Measurements from ENCODE around the gene TWIST2.

Gene TWIST2

DNA sequence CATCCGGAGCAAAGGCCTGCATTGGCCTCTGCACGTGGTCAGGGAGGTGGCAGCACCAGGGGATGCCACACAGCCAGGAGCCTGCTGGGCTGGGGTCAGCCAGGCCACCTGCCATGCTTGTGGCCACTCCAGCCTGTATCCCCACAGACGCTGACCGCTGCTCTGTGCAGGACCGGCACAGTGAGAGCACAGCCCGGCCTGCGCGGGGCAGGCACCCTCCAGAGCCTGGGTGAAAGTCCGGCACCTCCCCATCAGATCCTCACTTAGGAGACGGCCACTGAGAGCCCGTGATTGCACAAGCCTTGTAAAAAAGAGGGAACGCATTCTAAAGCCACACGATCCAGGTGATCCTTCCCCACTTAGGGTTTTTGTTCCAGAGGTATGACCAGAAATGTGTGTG, 42.2 kb downstream of the TWIST2 start:
- H3K9me3 ChIP-seq (ENCODE audit: control insufficient read depth, low read length) = no peaks in the 10 kb centered on the region
- H3K4me3 ChIP-seq (ENCODE audit: insufficient read depth, low read depth, low read length) = no peak overlapping the region
- H3K27ac ChIP-seq (ENCODE audit: insufficient read depth, low read depth, low read length, poor library complexity, severe bottlenecking) = no peak overlapping the region
- H3K36me3 ChIP-seq (ENCODE audit: control insufficient read depth, insufficient read depth, low read length) = no peaks in the 10 kb centered on the region
- no peaks in the 10 kb centered on the region for H3K27me3 ChIP-seq (ENCODE audit: control insufficient read depth, insufficient read depth, low read length, poor library complexity, severe bottlenecking)
- peaks cover 5% of the 10 kb centered on the region for H3K4me1 ChIP-seq (ENCODE audit: control insufficient read depth, insufficient read depth, low read length)
- WGBS, 2 experiments = 92 to 94% methylated on average over 13 of the region's 13 CpGs

DNA sequence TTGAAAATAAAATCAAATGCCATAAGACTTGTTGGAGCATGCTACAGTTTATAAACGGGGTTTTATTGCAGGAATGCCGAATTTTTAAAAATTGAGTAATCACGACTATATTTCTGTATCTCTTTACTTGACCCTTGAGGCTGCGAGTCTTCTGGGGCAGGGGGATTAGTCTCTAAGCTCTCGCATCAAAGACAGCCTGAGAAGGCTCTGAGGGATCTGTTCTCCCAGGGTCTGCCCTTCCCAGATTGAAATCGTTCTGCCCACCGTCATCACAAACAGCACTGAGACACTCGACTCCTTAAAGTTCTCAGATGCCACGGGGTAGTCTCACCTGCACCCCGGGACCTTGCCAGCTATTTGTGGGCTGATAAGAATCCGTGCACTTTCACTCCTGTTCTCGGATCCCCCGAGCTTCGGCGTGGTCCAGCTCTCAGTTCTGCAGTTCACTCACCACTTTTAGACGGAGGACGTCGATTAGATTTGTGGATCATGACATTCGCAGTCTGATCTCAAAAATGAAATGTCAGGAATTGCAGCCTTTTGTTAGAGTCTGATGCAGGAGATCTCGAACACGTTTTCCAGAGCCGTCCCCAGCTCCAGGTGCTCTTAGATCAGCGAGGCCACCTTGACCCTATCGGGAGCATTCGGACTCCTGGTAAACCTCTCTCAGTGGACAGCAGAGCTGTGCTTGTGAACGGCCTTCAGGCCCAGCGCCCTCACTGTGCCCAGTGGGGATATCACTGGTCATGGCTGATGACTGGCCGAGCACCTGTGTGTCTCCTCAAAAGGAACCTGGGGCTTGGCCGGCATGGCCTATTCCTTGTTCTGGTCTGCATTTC, 43.0 kb downstream of the TWIST2 start:
- no peak overlapping the region for H3K4me3 ChIP-seq (ENCODE audit: insufficient read depth, low read depth, low read length)
- WGBS, 2 experiments = 94% methylated on average over 29 of the region's 29 CpGs
- H3K36me3 ChIP-seq (ENCODE audit: control insufficient read depth, insufficient read depth, low read length) = no peaks in the 10 kb centered on the region
- H3K27me3 ChIP-seq (ENCODE audit: control insufficient read depth, insufficient read depth, low read length, poor library complexity, severe bottlenecking) = no peaks in the 10 kb centered on the region
- no peak overlapping the region for H3K27ac ChIP-seq (ENCODE audit: insufficient read depth, low read depth, low read length, poor library complexity, severe bottlenecking)
- no peaks in the 10 kb centered on the region for H3K9me3 ChIP-seq (ENCODE audit: control insufficient read depth, low read length)
- H3K4me1 ChIP-seq (ENCODE audit: control insufficient read depth, insufficient read depth, low read length) = peaks cover 12% of the 10 kb centered on the region

DNA sequence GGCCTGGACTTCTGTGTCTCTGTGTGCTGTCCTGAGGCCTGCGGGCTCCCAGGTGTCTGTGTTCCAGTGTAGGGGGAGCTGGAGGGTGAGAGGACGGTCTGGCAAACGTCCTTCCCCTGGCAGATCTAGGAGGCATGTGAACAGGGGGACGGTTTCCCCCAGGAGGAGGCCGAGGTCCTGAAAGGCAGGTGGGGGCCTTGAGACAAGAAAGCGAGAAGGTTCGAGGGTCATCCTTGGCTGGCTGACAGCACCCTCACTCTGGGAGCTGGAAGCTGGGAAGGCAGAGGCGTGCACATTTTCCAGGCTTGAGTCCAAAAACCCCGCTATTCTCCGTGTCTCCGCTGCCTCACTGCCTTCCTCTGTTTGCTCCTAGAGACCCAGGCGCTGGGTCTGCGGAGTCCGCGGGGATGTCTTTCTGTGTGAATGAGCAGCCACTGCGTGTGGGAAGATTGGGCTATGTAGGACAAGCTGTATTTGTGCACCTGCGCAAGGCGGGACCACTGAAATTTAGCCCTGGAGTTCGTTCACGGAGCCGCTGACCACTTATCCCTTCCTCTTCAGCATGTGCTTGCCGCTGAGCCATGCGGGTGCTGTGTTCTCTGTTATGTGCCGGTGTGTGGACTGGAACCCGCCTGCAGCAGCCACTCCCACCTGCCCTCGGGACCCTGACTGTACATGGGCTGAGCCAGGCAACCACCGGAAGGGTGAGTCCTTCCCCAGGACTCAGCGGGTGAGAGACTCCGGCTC, 43.7 kb downstream of the TWIST2 start:
- Histone ChIP-seq H3K4me3 (ENCODE audit: insufficient read depth, low read depth, low read length) (no peak overlapping the region), H3K27me3 (ENCODE audit: control insufficient read depth, insufficient read depth, low read length, poor library complexity, severe bottlenecking) (no peaks in the 10 kb centered on the region), H3K27ac (ENCODE audit: insufficient read depth, low read depth, low read length, poor library complexity, severe bottlenecking) (no peak overlapping the region), H3K9me3 (ENCODE audit: control insufficient read depth, low read length) (no peaks in the 10 kb centered on the region), H3K4me1 (ENCODE audit: control insufficient read depth, insufficient read depth, low read length) (peaks cover 16% of the 10 kb centered on the region), H3K36me3 (ENCODE audit: control insufficient read depth, insufficient read depth, low read length) (no peaks in the 10 kb centered on the region)
- 94% methylated on average over 29 of the region's 29 CpGs for WGBS, 2 experiments

DNA sequence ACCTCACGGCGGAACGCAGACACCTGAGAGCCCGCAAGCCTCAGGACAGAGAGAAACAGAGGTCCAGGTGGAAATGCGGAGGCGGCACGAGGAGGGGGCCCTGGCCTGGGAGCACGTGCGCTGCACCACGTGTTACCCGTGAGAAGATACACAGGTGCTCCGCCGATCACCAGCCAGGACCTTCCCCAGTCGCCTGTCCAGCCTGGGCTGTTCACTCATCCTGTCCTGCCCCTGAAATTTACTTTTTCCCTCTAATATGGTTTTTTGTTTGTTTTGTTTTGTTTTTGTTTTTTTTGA, 44.3 kb downstream of the TWIST2 start:
- 94 to 95% methylated on average over 13 to 14 of the region's 14 CpGs for WGBS, 2 experiments

DNA sequence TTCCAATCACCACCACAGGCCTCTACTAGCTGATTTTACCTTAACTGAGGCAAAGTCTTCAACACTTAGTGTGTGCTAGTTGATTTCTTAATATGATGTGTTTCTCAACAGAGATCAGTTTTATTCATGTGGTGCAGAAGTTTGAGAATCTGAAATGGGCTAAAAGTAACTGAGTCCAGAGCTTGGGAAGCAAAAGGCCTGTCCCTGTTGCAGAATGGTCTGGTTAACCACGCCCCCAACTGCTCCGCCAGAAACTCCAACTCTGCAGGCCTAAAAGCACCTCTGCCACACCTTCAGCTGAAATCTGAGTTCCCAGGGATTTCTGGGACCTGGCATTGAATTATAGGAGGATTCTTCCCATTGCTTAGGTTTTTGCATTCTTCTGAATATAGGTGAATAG, 44.9 kb downstream of the TWIST2 start:
- WGBS, 2 experiments = 83 to 90% methylated on average over 2 of the region's 2 CpGs
- Histone ChIP-seq H3K36me3 (ENCODE audit: control insufficient read depth, insufficient read depth, low read length) (no peaks in the 10 kb centered on the region), H3K4me1 (ENCODE audit: control insufficient read depth, insufficient read depth, low read length) (peaks cover 16% of the 10 kb centered on the region), H3K9me3 (ENCODE audit: control insufficient read depth, low read length) (no peaks in the 10 kb centered on the region), H3K27me3 (ENCODE audit: control insufficient read depth, insufficient read depth, low read length, poor library complexity, severe bottlenecking) (no peaks in the 10 kb centered on the region), H3K27ac (ENCODE audit: insufficient read depth, low read depth, low read length, poor library complexity, severe bottlenecking) (no peak overlapping the region), H3K4me3 (ENCODE audit: insufficient read depth, low read depth, low read length) (no peak overlapping the region)

More for the DNA sequence above, 44.3 kb downstream of the TWIST2 start:
- H3K4me1 ChIP-seq (ENCODE audit: control insufficient read depth, insufficient read depth, low read length) = peaks cover 16% of the 10 kb centered on the region
- no peak overlapping the region for H3K4me3 ChIP-seq (ENCODE audit: insufficient read depth, low read depth, low read length)
- no peaks in the 10 kb centered on the region for H3K36me3 ChIP-seq (ENCODE audit: control insufficient read depth, insufficient read depth, low read length)
- H3K27me3 ChIP-seq (ENCODE audit: control insufficient read depth, insufficient read depth, low read length, poor library complexity, severe bottlenecking) = no peaks in the 10 kb centered on the region
- H3K27ac ChIP-seq (ENCODE audit: insufficient read depth, low read depth, low read length, poor library complexity, severe bottlenecking) = no peak overlapping the region
- no peaks in the 10 kb centered on the region for H3K9me3 ChIP-seq (ENCODE audit: control insufficient read depth, low read length)

DNA sequence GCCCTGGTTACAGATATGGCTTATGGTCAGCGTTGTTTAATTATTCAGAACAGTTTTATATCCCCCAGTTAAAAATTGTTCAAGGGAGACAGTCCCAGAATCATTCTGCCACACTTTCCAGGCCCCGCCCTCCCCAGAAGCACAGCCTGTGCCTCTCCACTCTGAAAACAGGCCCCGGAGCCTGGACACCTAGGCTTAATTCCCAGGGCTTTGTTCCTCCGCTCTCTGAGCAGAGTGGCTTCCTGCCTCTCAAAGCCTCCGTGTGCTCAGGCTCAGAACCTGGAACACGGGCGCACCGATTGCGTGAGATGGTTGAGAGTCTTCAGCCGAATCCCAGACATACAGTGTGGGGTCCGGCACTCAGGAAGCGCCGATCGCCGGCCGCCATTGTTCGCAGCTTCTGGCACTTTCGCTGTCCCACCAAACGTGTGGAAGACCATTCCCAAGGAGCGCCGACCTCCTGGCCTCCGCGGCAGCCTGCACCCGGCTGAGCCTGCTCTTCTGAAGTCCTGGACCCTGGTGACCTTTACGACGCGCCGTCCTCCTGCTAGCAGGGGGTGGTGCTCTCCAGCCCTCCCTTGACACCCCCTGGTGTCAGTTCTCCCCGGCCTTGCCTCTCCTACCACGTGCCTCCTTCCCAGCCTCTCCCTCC, 45.6 kb downstream of the TWIST2 start:
- H3K4me1 ChIP-seq (ENCODE audit: control insufficient read depth, insufficient read depth, low read length) = peaks cover 16% of the 10 kb centered on the region
- no peak overlapping the region for H3K27ac ChIP-seq (ENCODE audit: insufficient read depth, low read depth, low read length, poor library complexity, severe bottlenecking)
- 93 to 94% methylated on average over 30 of the region's 30 CpGs for WGBS, 2 experiments
- H3K27me3 ChIP-seq (ENCODE audit: control insufficient read depth, insufficient read depth, low read length, poor library complexity, severe bottlenecking) = no peaks in the 10 kb centered on the region
- H3K36me3 ChIP-seq (ENCODE audit: control insufficient read depth, insufficient read depth, low read length) = no peaks in the 10 kb centered on the region
- no peak overlapping the region for H3K4me3 ChIP-seq (ENCODE audit: insufficient read depth, low read depth, low read length)
- no peaks in the 10 kb centered on the region for H3K9me3 ChIP-seq (ENCODE audit: control insufficient read depth, low read length)

DNA sequence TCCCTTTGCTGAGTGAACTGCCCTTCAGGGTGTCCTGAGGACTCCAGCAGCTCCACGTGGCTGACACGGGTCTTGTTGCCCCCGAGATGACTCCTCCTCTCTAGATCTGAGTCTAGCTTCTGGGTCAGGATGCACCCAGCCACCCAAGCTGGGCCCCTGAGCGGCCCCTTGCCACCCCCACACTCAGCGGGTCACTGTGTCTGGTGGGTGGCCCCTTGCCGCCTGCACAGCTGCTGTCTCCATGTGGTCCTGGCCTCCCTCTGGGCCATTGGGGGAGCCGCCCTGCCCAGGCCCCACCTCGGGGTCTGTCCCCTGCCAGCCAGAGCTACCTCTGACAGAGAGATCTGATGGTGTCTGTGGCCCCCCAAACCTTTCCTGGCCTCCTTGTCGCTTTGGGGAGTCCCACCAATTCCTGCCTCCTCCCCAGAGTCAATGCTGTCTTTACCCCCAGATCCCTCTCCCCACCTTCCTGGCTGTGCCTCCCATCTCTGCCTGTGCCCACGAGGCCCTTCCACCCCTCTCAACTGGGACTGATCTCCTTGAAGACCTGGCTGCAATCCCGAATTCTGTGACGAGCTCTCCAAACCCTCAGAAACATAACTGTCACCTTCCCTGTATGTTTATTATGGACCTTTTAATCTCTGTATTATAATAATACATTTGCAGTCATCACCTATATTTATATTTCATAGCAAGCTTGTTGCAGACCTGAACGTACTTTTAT, 46.5 kb downstream of the TWIST2 start:
- Histone ChIP-seq H3K4me3 (ENCODE audit: insufficient read depth, low read depth, low read length) (no peak overlapping the region), H3K27me3 (ENCODE audit: control insufficient read depth, insufficient read depth, low read length, poor library complexity, severe bottlenecking) (no peaks in the 10 kb centered on the region), H3K9me3 (ENCODE audit: control insufficient read depth, low read length) (no peaks in the 10 kb centered on the region), H3K36me3 (ENCODE audit: control insufficient read depth, insufficient read depth, low read length) (no peaks in the 10 kb centered on the region), H3K4me1 (ENCODE audit: control insufficient read depth, insufficient read depth, low read length) (peaks cover 16% of the 10 kb centered on the region), H3K27ac (ENCODE audit: insufficient read depth, low read depth, low read length, poor library complexity, severe bottlenecking) (no peak overlapping the region)
- WGBS, 2 experiments = 93% methylated on average over 11 to 13 of the region's 13 CpGs

DNA sequence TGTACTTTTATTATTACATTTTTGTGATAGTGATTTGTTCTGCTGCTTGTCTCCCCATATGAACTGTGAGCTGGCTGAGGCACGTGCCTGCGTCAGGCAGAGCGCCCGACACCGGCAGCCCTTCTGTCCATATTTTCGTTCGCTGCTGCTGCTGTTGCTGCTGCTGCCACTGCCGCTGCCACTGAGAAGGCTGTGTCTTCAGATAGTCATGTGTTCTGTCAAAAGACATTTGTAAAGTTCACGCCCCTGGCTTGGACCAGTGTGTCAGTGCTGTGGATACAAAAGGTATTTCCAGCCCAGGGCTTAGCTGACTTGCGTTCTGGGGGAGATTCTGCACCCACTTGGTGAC, 47.0 kb downstream of the TWIST2 start:
- Histone ChIP-seq H3K27me3 (ENCODE audit: control insufficient read depth, insufficient read depth, low read length, poor library complexity, severe bottlenecking) (no peaks in the 10 kb centered on the region), H3K27ac (ENCODE audit: insufficient read depth, low read depth, low read length, poor library complexity, severe bottlenecking) (no peak overlapping the region), H3K4me1 (ENCODE audit: control insufficient read depth, insufficient read depth, low read length) (peaks cover 16% of the 10 kb centered on the region), H3K36me3 (ENCODE audit: control insufficient read depth, insufficient read depth, low read length) (no peaks in the 10 kb centered on the region), H3K4me3 (ENCODE audit: insufficient read depth, low read depth, low read length) (no peak overlapping the region), H3K9me3 (ENCODE audit: control insufficient read depth, low read length) (no peaks in the 10 kb centered on the region)
- 96 to 97% methylated on average over 10 of the region's 10 CpGs for WGBS, 2 experiments

DNA sequence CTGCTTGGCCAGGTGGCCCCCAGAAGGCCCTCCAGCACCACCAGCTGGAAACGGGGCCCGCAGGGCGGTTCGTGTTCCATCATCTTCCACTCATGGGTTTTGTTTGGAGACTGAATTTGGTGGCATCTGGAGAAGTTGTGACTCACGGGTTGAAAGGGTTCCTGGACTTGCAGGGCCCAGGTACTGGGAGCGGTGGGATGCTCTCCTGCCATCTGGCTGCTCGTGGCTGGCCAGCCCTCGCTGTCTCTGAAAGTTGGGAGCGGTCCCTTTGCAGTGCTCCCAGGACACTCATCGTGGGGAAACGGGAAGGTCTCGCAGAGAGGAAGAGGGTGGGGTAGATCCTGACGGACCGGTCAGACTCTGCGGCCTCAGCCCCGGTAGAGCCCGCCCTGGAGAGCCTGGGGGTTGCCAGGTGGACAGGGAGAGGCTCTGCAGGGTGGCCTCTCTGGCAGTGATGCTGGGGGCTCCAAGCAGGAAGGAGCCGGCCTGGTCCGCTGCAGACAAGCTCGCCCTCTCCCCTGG, 47.5 kb downstream of the TWIST2 start:
- H3K9me3 ChIP-seq (ENCODE audit: control insufficient read depth, low read length) = no peaks in the 10 kb centered on the region
- H3K27me3 ChIP-seq (ENCODE audit: control insufficient read depth, insufficient read depth, low read length, poor library complexity, severe bottlenecking) = no peaks in the 10 kb centered on the region
- H3K4me3 ChIP-seq (ENCODE audit: insufficient read depth, low read depth, low read length) = no peak overlapping the region
- peaks cover 18% of the 10 kb centered on the region for H3K4me1 ChIP-seq (ENCODE audit: control insufficient read depth, insufficient read depth, low read length)
- H3K36me3 ChIP-seq (ENCODE audit: control insufficient read depth, insufficient read depth, low read length) = no peaks in the 10 kb centered on the region
- no peak overlapping the region for H3K27ac ChIP-seq (ENCODE audit: insufficient read depth, low read depth, low read length, poor library complexity, severe bottlenecking)
- 79 to 81% methylated on average over 20 of the region's 20 CpGs for WGBS, 2 experiments

All from ectodermal cell (in vitro differentiated cells).